ENCODE measurements around the gene KDM3B.
A peak's percentile ranks its signal among the peaks of the same experiment; 100 is the strongest.
"Not testable (repeated sequence)": the region's sequence is repeated elsewhere in the genome, so short reads cannot be mapped to it uniquely, and the experiment has no call there.

The KDM3B gene

DNA sequence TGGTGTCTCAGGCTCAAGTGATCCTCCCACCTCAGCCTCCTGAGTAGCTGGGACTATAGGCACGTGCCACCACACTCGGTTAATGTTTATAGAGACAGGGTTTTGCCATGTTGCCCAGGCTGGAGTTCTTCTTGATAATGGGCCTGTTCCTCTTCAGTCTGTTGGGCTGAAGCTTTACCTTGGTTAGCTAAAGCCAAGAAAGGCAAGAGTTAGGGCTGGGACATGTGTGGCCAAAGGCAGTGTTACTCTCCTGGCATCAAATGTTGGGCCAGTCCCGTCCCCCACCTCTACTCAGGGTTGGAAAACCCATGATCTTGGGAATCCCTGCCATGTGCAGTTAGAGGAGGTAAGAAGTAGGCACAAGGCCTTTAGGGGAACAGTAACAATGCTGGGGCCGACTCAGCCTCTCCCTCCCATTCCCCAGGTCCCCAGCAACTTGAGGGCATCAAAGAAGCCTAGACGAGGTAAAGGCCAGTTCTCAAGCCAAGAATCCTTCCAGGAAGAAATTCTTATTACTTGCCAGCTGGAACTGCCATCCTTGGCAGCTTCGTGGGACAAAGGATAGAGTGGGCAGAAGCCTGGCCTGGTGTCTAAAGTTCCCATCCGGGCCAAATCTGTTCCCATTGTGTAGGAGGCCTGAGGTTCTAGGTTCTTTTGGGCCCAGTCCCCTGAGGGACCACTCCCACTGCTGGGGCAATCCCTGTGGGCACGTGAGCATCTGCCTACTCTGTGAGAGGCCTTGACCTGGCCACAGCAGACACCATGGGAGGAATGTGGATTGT is 117.2 kb downstream of the KDM3B start:
- peak in 1 of 2 experiments; percentile 33 for DNase-seq

DNA sequence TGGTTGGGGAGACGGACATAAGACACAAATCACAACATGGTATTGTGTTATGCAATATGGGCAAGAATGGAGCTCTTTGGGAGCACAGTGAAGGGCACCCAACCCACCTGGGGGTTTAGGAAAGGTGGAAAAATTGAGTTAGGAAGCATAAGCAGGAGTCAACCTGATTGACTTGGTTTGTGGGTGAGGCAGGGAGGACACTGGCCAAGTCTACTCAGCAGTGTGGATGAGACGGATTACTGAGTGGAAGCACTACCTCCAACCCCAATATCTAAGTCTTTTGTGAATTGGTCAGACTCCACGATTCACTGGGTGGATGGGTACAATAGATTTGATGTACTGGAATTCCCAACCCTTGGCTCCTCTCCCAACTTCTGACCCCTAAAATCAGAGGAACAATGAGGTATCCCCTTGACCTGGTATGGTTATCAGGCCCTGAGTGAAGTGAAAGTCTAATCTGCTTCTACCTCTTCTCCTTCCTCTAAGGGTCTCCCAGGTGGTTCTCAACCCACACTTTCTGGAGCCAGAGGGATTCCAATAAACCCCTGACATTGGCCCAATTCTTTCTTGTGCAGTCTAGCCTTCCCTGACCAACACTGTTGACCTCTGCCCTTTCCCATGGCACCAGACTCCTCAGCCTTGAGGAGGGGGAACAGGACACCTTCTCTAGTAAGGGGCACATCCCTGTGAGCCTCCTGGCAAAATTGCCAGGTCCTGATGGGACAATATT is 118.0 kb downstream of the KDM3B start:
- no peak for DNase-seq

DNA sequence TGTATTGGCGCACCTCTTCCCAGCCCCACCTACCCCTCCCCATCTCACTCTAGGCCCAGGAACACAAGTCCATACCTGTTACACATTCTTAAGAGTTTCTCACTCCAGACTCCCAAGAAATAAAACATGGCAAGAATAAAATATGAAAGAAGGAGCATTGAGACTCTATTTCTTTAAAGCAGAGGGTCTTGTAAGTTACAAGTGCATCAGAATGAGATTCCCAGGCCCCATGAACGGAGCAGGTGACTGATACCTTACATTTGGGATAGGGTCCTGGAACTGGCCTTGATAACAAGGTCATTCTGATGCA is 118.5 kb downstream of the KDM3B start:
- DNase-seq = no peak

DNA sequence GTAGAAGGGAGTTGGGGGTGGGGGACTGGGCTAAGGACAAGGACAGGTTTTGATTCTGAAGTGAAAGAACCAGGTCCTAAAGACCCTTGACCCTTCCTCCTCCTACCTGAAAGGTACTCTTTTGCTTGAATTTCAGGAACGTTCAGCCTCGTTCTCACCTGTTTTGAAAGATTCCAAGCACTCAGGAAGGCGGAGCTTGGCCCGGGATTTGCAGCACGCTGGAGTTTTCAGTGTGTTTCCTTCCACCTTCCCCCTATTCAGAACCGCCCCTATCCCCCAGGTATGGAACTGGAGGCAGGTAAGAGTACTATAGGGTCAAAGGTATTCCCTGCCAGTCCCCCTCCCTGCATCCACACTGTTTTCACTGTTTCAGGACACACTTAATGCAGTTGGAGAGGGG is 119.9 kb downstream of the KDM3B start:
- DNase-seq = no peak

GRCh38 chr5:138473151-138473550 is 120.7 kb downstream of the KDM3B start:
- DNase-seq = not testable (repeated sequence)

- DNase-seq = no peak
Observed at GRCh38 chr5:138476918-138477317, 124.4 kb downstream of the KDM3B start.

DNA sequence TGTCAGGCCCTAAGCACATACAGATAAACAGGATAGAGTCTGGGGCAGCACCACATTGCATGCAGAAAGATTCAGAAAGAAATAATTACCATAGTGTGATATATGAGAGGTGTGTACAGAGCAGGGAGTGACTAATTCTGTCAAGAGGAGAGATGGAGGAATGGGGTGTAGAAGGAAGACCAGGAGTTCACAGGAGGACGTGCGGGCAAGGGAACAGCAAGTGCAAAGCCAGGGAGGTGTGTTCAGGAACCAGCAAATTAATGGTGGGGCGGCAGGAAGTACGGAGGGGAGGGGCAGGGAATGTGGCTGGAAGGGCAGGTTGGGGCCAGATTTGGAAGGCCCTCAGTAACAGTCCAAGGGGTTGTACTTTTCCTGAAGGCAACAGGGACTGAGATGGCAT is 130.2 kb downstream of the KDM3B start:
- no peak for DNase-seq

Measured in activated CD4-positive, alpha-beta T cell treated with anti-CD3 and anti-CD28 coated beads, Interleukin-2, amount 50 U/mL, for 48 hours (primary cell).